ENCODE results near the gene APOC3.

- TF ChIP-seq YY1 (IDR thresholded peaks at IDR 0.05; ENCODE audit: insufficient read depth, insufficient read length) = no peak
- no peak for TF ChIP-seq ZNF274 (IDR thresholded peaks at IDR 0.05; ENCODE audit: low read depth, low read length)
- TF ChIP-seq SUZ12 (IDR thresholded peaks at IDR 0.05; ENCODE audit: extremely low read depth, insufficient read depth, insufficient read length) = no peak
Observed at GRCh38 chr11:116825854-116826750, 3.6 kb upstream of the APOC3 start.
